HepG2 (cell line): ENCODE data around the gene ARPC1A. TPM values are rescaled to one million over a fixed set of nuclear protein-coding genes. Genes with fewer than 3 reads are reported as not detected.

Experiments used
- ARID2 ChIP-seq: sonication (generic); formaldehyde crosslinking; IDR thresholded peaks from 2 replicates; pipeline ENCODE4 v1.8.1; 2022; ENCODE audit warnings: mild to moderate bottlenecking, missing genetic modification reagents, borderline replicate concordance
- JUND ChIP-seq: sonication (generic); formaldehyde crosslinking; IDR thresholded peaks from 2 replicates; pipeline ENCODE4 v1.8.0; 2022; ENCODE audit warnings: mild to moderate bottlenecking, missing genetic modification reagents
- SMC3 ChIP-seq: IDR thresholded peaks from 2 replicates; pipeline ENCODE4 v1.6.1; 2011; ENCODE audit warnings: low read length, improper control_type of control experiment
- ZC3H13 ChIP-seq: sonication (generic); formaldehyde crosslinking; IDR thresholded peaks from 2 replicates; pipeline ENCODE4 v1.8.1; 2023; ENCODE audit warnings: mild to moderate bottlenecking, missing genetic modification reagents, moderate library complexity
- ZNF12 ChIP-seq: sonication (generic); formaldehyde crosslinking; IDR thresholded peaks from 2 replicates; pipeline ENCODE4 v1.5.0; 2020; ENCODE audit warnings: missing genetic modification reagents
- ZNF451 ChIP-seq: sonication (generic); formaldehyde crosslinking; IDR thresholded peaks from 2 replicates; pipeline ENCODE4 v1.5.0; 2020; ENCODE audit warnings: mild to moderate bottlenecking, missing genetic modification reagents
- ZNF510 ChIP-seq: sonication (generic); formaldehyde crosslinking; IDR thresholded peaks from 2 replicates; pipeline ENCODE4 v1.4.0; 2020; ENCODE audit warnings: low read depth, mild to moderate bottlenecking, missing genetic modification reagents
- ZNF646 ChIP-seq: sonication (generic); formaldehyde crosslinking; IDR thresholded peaks from 2 replicates; pipeline ENCODE4 v1.9.0; 2021; ENCODE audit warnings: mild to moderate bottlenecking, missing genetic modification reagents
- ZSCAN25 ChIP-seq: sonication (generic); formaldehyde crosslinking; IDR thresholded peaks from 2 replicates; pipeline ENCODE4 v1.8.0; 2022; ENCODE audit warnings: mild to moderate bottlenecking, missing genetic modification reagents
- polyA plus RNA-seq, 8 experiments: library from polyadenylated mRNA; depleted of rRNA in 3 of 8; stranded (reverse) in 7 of 8; unstranded in 1 of 8; fragments of >200 nt; fragmentation: Illumina TruSeq in 4 of 8; extraction: Trizol in 4 of 8; gene quantifications; 2 replicates each; pipeline versions ENCODE4 v1.2.1 to v1.2.3, GENCODE V29; 2011 to 2016; ENCODE audit warnings: low read depth in 4 of 8, missing spikeins in 1 of 8, mixed read lengths in 1 of 8; ENCODE audit not compliant: insufficient read depth in 1 of 8
- total RNA-seq, 5 experiments: library from RNA; depleted of rRNA; stranded (reverse); fragments of >200 nt; fragmentation: Illumina TruSeq; extraction: Trizol; gene quantifications; 2 replicates each; pipeline ENCODE4 v1.2.3, GENCODE V29; 2016; ENCODE audit warnings: low read depth in 1 of 5

The ARPC1A gene
- total and polyA plus RNA-seq, 2 of the 13 experiments (the other 11 are each of a cell fraction or from before 2014, with no cell fraction given): 44.3 to 88.5 TPM

GRCh38 chr7:99326408-99326782, 697 bp downstream of the ARPC1A start (continued):
- TF ChIP-seq JUND: no peak
- TF ChIP-seq ZNF451: no peak
- no peak for TF ChIP-seq SMC3
- TF ChIP-seq ZNF12: no peak
- no peak for TF ChIP-seq ZC3H13
- no peak for TF ChIP-seq ZNF646 (CRISPR knock-in tag)
- TF ChIP-seq ZNF510: no peak
- TF ChIP-seq ZSCAN25 (CRISPR knock-in tag): 0 out of 2 replicates have a peak, but pooled peaks have one; percentile 3
- TF ChIP-seq ARID2 (CRISPR knock-in tag): 0 out of 2 replicates have a peak, but pooled peaks have one; percentile 19
- TF ChIP-seq, all 625 proteins: peak for 3
